Small intestine (tissue), 7 donors: ENCODE data around the gene PRRX1. TPM values are rescaled to one million over a fixed set of nuclear protein-coding genes. Genes with fewer than 3 reads are reported as not detected.

Source experiments
- DNase-seq, 2 donors: peaks; one replicate each; pipeline versions ENCODE4 v3.0.0 to v3.0.0-alpha.2; 2013
- FAIRE-seq: peaks from 2 replicates; lab custom pipeline; 2012; peaks lifted over from hg19 to GRCh38; lab: Jason Lieb, UNC
- H3K27ac ChIP-seq, 3 donors: one replicate each; pipeline ENCODE4 v1.5.1; 2013; ENCODE audit warnings: low read length in 2 of 3, mild to moderate bottlenecking in 2 of 3, control low read depth in 1 of 3, inconsistent platforms in 1 of 3, low read depth in 1 of 3, moderate library complexity in 1 of 3
- H3K27me3 ChIP-seq, 3 donors: one replicate each; pipeline ENCODE4 v1.6.1; 2013; ENCODE audit warnings: low read length in 3 of 3, inconsistent platforms in 1 of 3; ENCODE audit not compliant: control insufficient read depth in 3 of 3, insufficient read depth in 3 of 3
- H3K36me3 ChIP-seq, 3 donors: one replicate each; pipeline ENCODE4 v1.6.1; 2013; ENCODE audit warnings: low read length in 3 of 3, inconsistent platforms in 1 of 3, low read depth in 1 of 3, mild to moderate bottlenecking in 1 of 3, moderate library complexity in 1 of 3; ENCODE audit not compliant: control insufficient read depth in 3 of 3, insufficient read depth in 2 of 3
- H3K4me1 ChIP-seq, 3 donors: one replicate each; pipeline ENCODE4 v1.6.1; 2013; ENCODE audit warnings: low read length in 2 of 3, inconsistent platforms in 1 of 3, low read depth in 1 of 3, mild to moderate bottlenecking in 1 of 3, moderate library complexity in 1 of 3; ENCODE audit not compliant: control insufficient read depth in 3 of 3, insufficient read depth in 2 of 3
- H3K4me3 ChIP-seq, 3 donors: one replicate each; pipeline ENCODE4 v1.5.1; 2013; ENCODE audit warnings: low read length in 3 of 3, control low read depth in 1 of 3, inconsistent platforms in 1 of 3, low read depth in 1 of 3, mild to moderate bottlenecking in 1 of 3, moderate library complexity in 1 of 3
- H3K9me3 ChIP-seq, 2 donors: one replicate each; pipeline ENCODE4 v1.6.1; 2013; ENCODE audit warnings: low read depth in 1 of 2, low read length in 1 of 2; ENCODE audit not compliant: control insufficient read depth in 2 of 2, insufficient read depth in 1 of 2
- WGBS, 3 donors: extraction: QIAGEN DNeasy Blood & Tissue Kit; methylation state at CpG; one replicate each; pipeline ENCODE4 v1.1.7; 2013; 5-methylcytosine and 5-hydroxymethylcytosine counted together
- polyA plus RNA-seq, 4 donors: library from polyadenylated mRNA; stranded (reverse) in 3 of 4; unstranded in 1 of 4; fragments of 200-250 nt in 3 of 4; fragments of 120-200 nt in 1 of 4; gene quantifications; one replicate each; pipeline versions ENCODE4 v1.2.1 to v1.2.3, GENCODE V29; 2013
- donor health status: healthy with polysubstance abuse.
- donor health status: control.
- donor health status: control.
- donor health status: Bipolar disorder and iron deficiency.
- donor health status: healthy.

The PRRX1 gene
- polyA plus RNA-seq, 4 donors = 0.22 to 1.7 (median 0.57) TPM

DNA sequence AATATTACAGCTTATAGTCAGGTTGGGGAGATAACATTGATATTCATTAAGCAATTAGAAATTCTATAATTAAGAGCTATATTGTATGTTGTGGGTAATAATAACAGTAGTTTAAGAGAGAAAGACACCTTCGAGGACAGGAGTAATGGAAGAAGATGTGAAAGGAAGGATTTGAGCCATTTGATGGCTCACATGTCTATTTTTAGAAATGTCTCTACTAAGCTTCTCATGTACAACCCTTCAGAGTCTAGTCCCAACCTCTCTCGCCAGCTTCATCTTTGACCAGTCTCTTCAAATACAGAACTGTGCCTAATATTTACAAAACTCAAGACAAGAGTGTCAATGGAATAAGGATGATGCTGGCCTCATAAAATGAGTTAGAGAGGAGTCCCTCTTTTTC is 95.1 kb downstream of the PRRX1 start:
- H3K27ac ChIP-seq = no peak overlapping the region
- no peaks in the 10 kb centered on the region for H3K9me3 ChIP-seq
- H3K27me3 ChIP-seq = no peaks in the 10 kb centered on the region
- WGBS, 3 donors = 79 to 91% (median 84%) methylated on average over 2 of the region's 2 CpGs
- DNase-seq (no peak), FAIRE-seq (no peak)
- no peak overlapping the region for H3K4me3 ChIP-seq
- H3K36me3 ChIP-seq = no peaks in the 10 kb centered on the region
- H3K4me1 ChIP-seq = no peaks in the 10 kb centered on the region

- H3K9me3 ChIP-seq = no peaks in the 10 kb centered on the region
- H3K36me3 ChIP-seq = no peaks in the 10 kb centered on the region
- H3K27ac ChIP-seq = no peak overlapping the region
- no peak overlapping the region for H3K4me3 ChIP-seq
- WGBS, 3 donors = 36 to 63% (median 56%) methylated on average over 1 of the region's 1 CpG
- DNase-seq (no peak), FAIRE-seq (no peak)
- H3K27me3 ChIP-seq = no peaks in the 10 kb centered on the region
- no peaks in the 10 kb centered on the region for H3K4me1 ChIP-seq
These were observed 101.3 kb downstream of the PRRX1 start for GRCh38 chr1:170765279-170765678.

DNA sequence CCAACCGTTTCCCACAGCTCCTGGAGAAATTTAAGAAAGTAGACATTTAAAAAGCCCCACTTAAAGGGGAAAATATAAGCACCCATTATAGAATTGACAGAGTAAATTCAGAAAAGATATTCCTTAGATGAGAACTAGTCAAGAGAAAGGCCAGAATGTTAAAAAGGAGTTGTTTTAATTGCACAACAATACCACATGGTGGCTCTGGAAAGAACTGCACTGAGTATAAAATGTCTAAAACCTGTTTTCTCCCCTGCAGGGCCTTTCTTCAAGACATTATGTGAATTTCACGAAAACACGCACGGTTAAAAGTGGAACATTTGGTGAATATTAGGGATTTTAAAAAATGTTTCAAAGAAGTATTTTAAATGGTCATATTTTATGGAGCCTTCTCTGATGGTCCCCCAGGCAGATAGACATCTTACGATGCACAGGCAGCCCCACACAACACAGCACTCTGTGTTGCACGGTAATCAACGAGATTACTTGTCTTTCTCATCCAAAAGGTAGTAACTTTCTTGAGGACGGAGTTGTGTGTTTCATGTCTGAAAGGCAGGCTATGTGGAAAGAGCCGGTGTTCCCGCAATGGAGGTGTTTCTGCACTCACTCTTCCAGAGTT is 101.9 kb downstream of the PRRX1 start:
- FAIRE-seq = no peak
- Histone ChIP-seq H3K4me3 (no peak overlapping the region), H3K36me3 (no peaks in the 10 kb centered on the region), H3K27ac (no peak overlapping the region), H3K4me1 (no peaks in the 10 kb centered on the region), H3K9me3 (no peaks in the 10 kb centered on the region), H3K27me3 (no peaks in the 10 kb centered on the region)
- WGBS, 3 donors = 75 to 79% (median 78%) methylated on average over 10 of the region's 10 CpGs
- DNase-seq = no peak

DNA sequence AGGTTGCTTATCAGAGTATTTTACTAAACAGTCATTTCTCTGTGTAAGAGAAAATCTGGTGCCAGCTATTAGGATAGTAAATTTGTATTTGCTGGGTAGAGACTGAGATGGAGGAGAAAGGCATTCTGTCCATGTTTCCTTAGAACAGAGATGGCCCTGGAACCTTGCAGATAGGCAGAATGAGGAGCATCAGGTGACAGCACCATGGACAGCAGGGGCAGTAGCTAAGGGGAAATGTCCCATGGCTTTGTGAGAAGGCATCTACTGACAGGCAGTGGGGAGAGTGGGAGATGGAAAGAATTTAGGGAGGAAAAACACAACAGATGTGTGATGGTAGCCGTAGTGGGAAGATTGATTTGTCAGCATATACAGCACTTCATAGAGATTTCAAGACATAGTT is 105.0 kb downstream of the PRRX1 start:
- no peaks in the 10 kb centered on the region for H3K36me3 ChIP-seq
- FAIRE-seq (no peak), DNase-seq (no peak)
- WGBS, 3 donors = 69 to 78% (median 77%) methylated on average over 1 of the region's 1 CpG
- no peaks in the 10 kb centered on the region for H3K4me1 ChIP-seq
- no peak overlapping the region for H3K4me3 ChIP-seq
- H3K27me3 ChIP-seq = no peaks in the 10 kb centered on the region
- H3K27ac ChIP-seq = no peak overlapping the region
- H3K9me3 ChIP-seq = no peaks in the 10 kb centered on the region

DNA sequence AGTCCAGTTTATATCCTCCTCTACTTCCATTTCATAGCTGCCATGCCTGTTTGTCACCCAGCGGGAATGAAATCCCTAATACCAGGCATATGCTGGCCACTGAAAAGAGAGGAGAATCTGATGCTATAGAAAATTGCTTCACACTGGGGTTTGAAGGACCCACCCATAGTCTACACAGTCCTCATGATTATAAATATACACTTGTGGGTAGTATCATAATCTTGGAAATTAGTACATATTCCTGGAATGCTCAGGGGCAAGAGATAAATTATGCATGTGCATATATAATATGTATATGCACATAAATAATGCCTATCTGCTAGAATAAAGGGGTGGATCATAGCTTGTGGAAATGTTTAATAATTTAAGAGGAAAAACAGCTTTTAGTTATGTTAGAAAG is 105.8 kb downstream of the PRRX1 start:
- FAIRE-seq = no peak
- no peak for DNase-seq

DNA sequence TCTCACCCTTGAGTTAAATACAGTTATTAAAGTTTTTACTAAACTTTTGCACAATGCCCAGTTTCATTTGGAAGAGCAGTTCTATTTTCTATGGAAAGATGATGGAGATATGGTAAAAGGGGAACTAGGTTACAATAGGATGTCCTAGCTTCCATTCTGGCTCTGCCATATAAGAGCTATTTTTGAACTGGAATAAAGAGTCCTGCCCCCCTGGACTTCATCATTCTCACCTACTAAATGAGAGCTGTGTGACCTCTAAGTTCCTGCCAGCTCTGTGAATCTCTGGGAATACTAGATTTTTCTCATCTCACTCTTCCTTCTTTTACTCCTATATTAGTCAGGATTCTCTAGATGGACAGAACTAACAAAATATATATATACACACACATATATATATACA is 106.3 kb downstream of the PRRX1 start:
- DNase-seq = no peak
- no peak overlapping the region for H3K27ac ChIP-seq
- no peaks in the 10 kb centered on the region for H3K9me3 ChIP-seq
- no peaks in the 10 kb centered on the region for H3K36me3 ChIP-seq
- no peak overlapping the region for H3K4me3 ChIP-seq
- H3K4me1 ChIP-seq = no peaks in the 10 kb centered on the region
- no peaks in the 10 kb centered on the region for H3K27me3 ChIP-seq
- no peak for FAIRE-seq

More for the DNA sequence above, 105.8 kb downstream of the PRRX1 start:
- 90 to 96% (median 92%) methylated on average over 1 of the region's 1 CpG for WGBS, 3 donors
- Histone ChIP-seq H3K4me1 (no peaks in the 10 kb centered on the region), H3K36me3 (no peaks in the 10 kb centered on the region), H3K4me3 (no peak overlapping the region), H3K9me3 (no peaks in the 10 kb centered on the region), H3K27ac (no peak overlapping the region), H3K27me3 (no peaks in the 10 kb centered on the region)

DNA sequence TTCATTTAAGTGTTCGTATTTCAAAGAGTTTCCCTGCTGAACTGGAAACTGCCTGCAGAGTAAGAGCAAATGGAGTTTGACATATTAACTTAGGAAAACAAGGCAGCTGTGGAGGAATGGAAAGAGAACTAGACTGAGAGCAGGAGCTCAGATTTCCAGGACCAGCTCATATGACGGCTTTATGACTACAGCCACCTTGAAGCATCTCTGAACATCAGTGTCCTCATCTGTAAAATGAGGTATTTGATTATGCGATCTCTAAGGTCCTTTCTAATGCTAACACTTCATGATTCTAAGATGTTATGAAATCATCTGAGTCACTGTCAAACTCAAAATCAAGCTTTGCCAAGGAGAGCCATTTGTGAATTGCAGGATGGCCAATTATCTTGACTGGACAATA is 112.3 kb downstream of the PRRX1 start:
- Histone ChIP-seq H3K27ac (no peak overlapping the region), H3K4me1 (no peaks in the 10 kb centered on the region), H3K4me3 (no peak overlapping the region), H3K27me3 (no peaks in the 10 kb centered on the region), H3K9me3 (no peaks in the 10 kb centered on the region), H3K36me3 (no peaks in the 10 kb centered on the region)
- WGBS, 3 donors = 84 to 89% (median 88%) methylated on average over 3 of the region's 3 CpGs
- FAIRE-seq = no peak
- DNase-seq = no peak

- no peak for FAIRE-seq
- 74 to 89% (median 85%) methylated on average over 3 of the region's 3 CpGs for WGBS, 3 donors
These were observed 112.8 kb downstream of the PRRX1 start for GRCh38 chr1:170776777-170777176.

More at GRCh38 chr1:170776777-170777176, 112.8 kb downstream of the PRRX1 start:
- H3K9me3 ChIP-seq = no peaks in the 10 kb centered on the region
- no peak overlapping the region for H3K27ac ChIP-seq
- H3K27me3 ChIP-seq = no peaks in the 10 kb centered on the region
- no peaks in the 10 kb centered on the region for H3K36me3 ChIP-seq
- no peaks in the 10 kb centered on the region for H3K4me1 ChIP-seq
- H3K4me3 ChIP-seq = no peak overlapping the region
- no peak for DNase-seq
